Suprapubic skin (tissue), 4 donors: Measurements from ENCODE around the gene CRY1. TPM values are rescaled to one million over a fixed set of nuclear protein-coding genes. Genes with fewer than 3 reads are reported as not detected.
"Not testable (repeated sequence)": the region's sequence is repeated elsewhere in the genome, so short reads cannot be mapped to it uniquely, and the experiment has no call there.

Experiments
- DNase-seq, 2 donors: peaks; one replicate each; pipeline ENCODE4 v3.0.0-alpha.2; 2019; ENCODE audit warnings: low spot score in 2 of 2
- H3K27ac ChIP-seq: fragments of 200-600 bp; sonication (generic); one replicate; pipeline ENCODE4 v1.5.1; 2019
- H3K27me3 ChIP-seq: fragments of 200-600 bp; sonication (generic); one replicate; pipeline ENCODE4 v1.5.1; 2019
- H3K36me3 ChIP-seq: fragments of 200-600 bp; sonication (generic); one replicate; pipeline ENCODE4 v1.5.1; 2019
- H3K4me1 ChIP-seq: fragments of 200-600 bp; sonication (generic); one replicate; pipeline ENCODE4 v1.5.1; 2019
- H3K4me3 ChIP-seq: fragments of 200-600 bp; sonication (generic); one replicate; pipeline ENCODE4 v1.5.1; 2019; ENCODE audit warnings: mild to moderate bottlenecking
- H3K9me3 ChIP-seq: fragments of 200-600 bp; sonication (generic); one replicate; pipeline ENCODE4 v1.5.1; 2019
- EP300 ChIP-seq: sonication (generic); formaldehyde crosslinking; IDR thresholded peaks from one replicate; pipeline ENCODE4 v1.6.1; 2017; ENCODE audit warnings: antibody characterized with exemption
- POLR2A ChIP-seq, 2 donors: fragments of 450-650 bp; IDR thresholded peaks; one replicate each; pipeline ENCODE4 v1.6.1; 2017; ENCODE audit warnings: antibody characterized with exemption in 2 of 2, mild to moderate bottlenecking in 2 of 2, moderate library complexity in 2 of 2
- POLR2AphosphoS5 ChIP-seq, 3 donors: sonication (generic); formaldehyde crosslinking; IDR thresholded peaks; one replicate each; pipeline ENCODE4 v1.6.1; 2017; ENCODE audit warnings: antibody characterized with exemption in 3 of 3
- WGBS: methylation state at CpG from one replicate; pipeline ENCODE4 v1.1.5; 2018; 5-methylcytosine and 5-hydroxymethylcytosine counted together
- total RNA-seq, 4 donors: library from RNA; depleted of rRNA; stranded (reverse); fragments of >200 nt; gene quantifications; one replicate each; pipeline ENCODE4 v1.1.0, GENCODE V29; 2016
- TF ChIP-seq, protein P1 (sequence below), 2 donors: fragments of 200-600 bp in 1 of 2; fragments of 450-650 bp in 1 of 2; sonication (generic) in 1 of 2; IDR thresholded peaks; one replicate each; pipeline ENCODE4 v1.5.1; 2016 to 2019; ENCODE audit warnings: antibody characterized with exemption in 2 of 2, mild to moderate bottlenecking in 1 of 2, moderate library complexity in 1 of 2

CRY1 gene
- total RNA-seq, 4 donors from 2014 or later, result 18.1 to 37.2 (median 35.0) TPM

GRCh38 chr12:107086314-107086713 lies 7.0 kb downstream of the CRY1 start:
- no peak for DNase-seq
- no peaks in the 10 kb centered on the region for H3K27me3 ChIP-seq
- WGBS, result 84% methylated on average over 3 of the region's 3 CpGs
- no peak overlapping the region for H3K4me3 ChIP-seq
- no peaks in the 10 kb centered on the region for H3K36me3 ChIP-seq
- TF ChIP-seq, protein P1, sequence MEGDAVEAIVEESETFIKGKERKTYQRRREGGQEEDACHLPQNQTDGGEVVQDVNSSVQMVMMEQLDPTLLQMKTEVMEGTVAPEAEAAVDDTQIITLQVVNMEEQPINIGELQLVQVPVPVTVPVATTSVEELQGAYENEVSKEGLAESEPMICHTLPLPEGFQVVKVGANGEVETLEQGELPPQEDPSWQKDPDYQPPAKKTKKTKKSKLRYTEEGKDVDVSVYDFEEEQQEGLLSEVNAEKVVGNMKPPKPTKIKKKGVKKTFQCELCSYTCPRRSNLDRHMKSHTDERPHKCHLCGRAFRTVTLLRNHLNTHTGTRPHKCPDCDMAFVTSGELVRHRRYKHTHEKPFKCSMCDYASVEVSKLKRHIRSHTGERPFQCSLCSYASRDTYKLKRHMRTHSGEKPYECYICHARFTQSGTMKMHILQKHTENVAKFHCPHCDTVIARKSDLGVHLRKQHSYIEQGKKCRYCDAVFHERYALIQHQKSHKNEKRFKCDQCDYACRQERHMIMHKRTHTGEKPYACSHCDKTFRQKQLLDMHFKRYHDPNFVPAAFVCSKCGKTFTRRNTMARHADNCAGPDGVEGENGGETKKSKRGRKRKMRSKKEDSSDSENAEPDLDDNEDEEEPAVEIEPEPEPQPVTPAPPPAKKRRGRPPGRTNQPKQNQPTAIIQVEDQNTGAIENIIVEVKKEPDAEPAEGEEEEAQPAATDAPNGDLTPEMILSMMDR (IDR thresholded peaks at IDR 0.05), result no peak
- no peak for TF ChIP-seq EP300
- TF ChIP-seq POLR2A (IDR thresholded peaks at IDR 0.05), result no peak
- TF ChIP-seq POLR2AphosphoS5 (IDR thresholded peaks at IDR 0.05), result no peak
- H3K9me3 ChIP-seq, result peaks cover 3% of the 10 kb centered on the region
- H3K27ac ChIP-seq, result no peak overlapping the region
- peaks cover 11% of the 10 kb centered on the region for H3K4me1 ChIP-seq

DNA sequence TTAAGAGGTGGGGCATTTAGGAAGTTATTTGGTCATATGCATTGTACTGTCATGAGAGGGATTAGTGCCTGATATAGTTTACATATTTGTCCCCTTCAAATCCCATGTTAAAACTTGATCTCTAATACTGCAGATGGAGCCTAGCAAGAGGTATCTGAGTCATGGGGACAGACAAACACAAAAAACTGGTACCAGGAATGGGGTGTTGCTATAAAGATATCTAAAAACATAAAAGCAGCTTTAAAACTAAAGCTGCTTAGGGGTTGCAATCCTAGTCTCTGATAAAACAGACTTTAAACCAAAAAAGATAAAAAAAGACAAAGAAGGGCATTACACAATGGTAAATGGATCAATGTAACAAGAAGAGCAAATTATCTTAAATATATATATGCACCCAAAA lies 11.6 kb downstream of the CRY1 start:
- Histone ChIP-seq H3K27ac (no peak overlapping the region), H3K36me3 (no peaks in the 10 kb centered on the region), H3K4me1 (peaks cover 5% of the 10 kb centered on the region), H3K4me3 (no peak overlapping the region), H3K27me3 (no peaks in the 10 kb centered on the region), H3K9me3 (peaks cover 3% of the 10 kb centered on the region)
- no peak for DNase-seq
- TF ChIP-seq, protein P1 (IDR thresholded peaks at IDR 0.05), result no peak
- TF ChIP-seq POLR2A (IDR thresholded peaks at IDR 0.05) (no peak), EP300 (no peak), POLR2AphosphoS5 (IDR thresholded peaks at IDR 0.05) (no peak)

- Histone ChIP-seq H3K4me3 (no peak overlapping the region), H3K27ac (no peak overlapping the region), H3K27me3 (no peaks in the 10 kb centered on the region), H3K36me3 (no peaks in the 10 kb centered on the region), H3K9me3 (peaks cover 3% of the 10 kb centered on the region), H3K4me1 (peaks cover 5% of the 10 kb centered on the region)
- DNase-seq, result no peak
- TF ChIP-seq EP300 (no peak), POLR2A (IDR thresholded peaks at IDR 0.05) (no peak), POLR2AphosphoS5 (IDR thresholded peaks at IDR 0.05) (no peak)
- TF ChIP-seq, protein P1 (IDR thresholded peaks at IDR 0.05), result no peak
- 78% methylated on average over 6 of the region's 6 CpGs for WGBS
Measured at GRCh38 chr12:107080299-107080698, 13.1 kb downstream of the CRY1 start.

DNA sequence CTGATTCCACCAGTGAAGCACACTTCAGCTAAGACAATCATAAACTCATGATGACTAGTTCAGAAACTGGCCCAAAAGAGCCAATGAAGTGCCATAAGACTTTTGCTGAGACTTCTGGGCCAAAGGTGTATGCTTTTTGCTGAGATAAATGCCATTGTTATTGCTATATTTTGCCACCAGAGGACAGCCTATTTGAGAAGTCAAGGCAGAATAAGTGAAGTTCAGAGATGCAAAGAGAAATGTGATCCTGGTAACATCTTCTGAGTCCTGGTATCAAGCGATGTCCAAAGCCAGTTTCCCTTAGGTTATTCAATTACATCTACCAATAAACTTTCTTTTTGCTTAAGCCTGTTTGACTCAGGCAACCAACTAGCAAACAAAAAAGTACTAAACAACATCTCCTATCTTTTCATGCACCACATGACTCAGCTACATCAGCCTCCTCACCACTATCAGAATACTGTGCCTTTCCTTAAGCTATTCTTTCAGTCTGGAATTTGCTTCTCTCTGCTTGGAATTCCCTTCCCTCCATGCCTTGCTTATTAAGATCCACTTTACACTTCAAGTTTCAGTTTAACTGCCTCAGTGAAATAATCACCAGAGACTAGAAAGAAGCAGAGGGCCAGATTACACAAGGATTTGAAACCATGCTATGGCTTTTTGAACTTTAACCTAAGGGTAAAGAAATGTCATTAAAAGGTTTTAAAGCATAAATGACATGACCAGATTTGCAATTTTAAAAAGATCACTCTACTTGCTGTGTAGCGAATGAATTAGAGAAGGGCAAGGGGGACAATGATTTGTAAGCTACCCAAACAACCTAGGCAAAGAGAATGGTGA lies 14.0 kb downstream of the CRY1 start:
- no peak overlapping the region for H3K27ac ChIP-seq
- peaks cover 5% of the 10 kb centered on the region for H3K4me1 ChIP-seq
- TF ChIP-seq, protein P1 (IDR thresholded peaks at IDR 0.05), result no peak
- TF ChIP-seq POLR2AphosphoS5 (IDR thresholded peaks at IDR 0.05) (no peak), POLR2A (IDR thresholded peaks at IDR 0.05) (no peak), EP300 (no peak)
- peaks cover 3% of the 10 kb centered on the region for H3K9me3 ChIP-seq
- H3K36me3 ChIP-seq, result no peaks in the 10 kb centered on the region
- no peaks in the 10 kb centered on the region for H3K27me3 ChIP-seq
- no peak overlapping the region for H3K4me3 ChIP-seq
- WGBS, result 88% methylated on average over 2 of the region's 2 CpGs
- DNase-seq, result no peak

- not testable (repeated sequence) for H3K27ac ChIP-seq, H3K4me1 ChIP-seq, H3K9me3 ChIP-seq, H3K36me3 ChIP-seq, DNase-seq, H3K27me3 ChIP-seq, H3K4me3 ChIP-seq
- 88% methylated on average over 5 of the region's 5 CpGs for WGBS
Measured at GRCh38 chr12:107073266-107073665, 20.1 kb downstream of the CRY1 start.
